Endothelial cell of umbilical vein (primary cell): ENCODE data around the gene NES. TPM values are rescaled to one million over a fixed set of nuclear protein-coding genes. Genes with fewer than 3 reads are reported as not detected.

Experiments
- BruUV-seq: library from RNA; stranded (reverse); fragments of 400-500 nt; replicated peaks from 2 replicates; lab custom pipeline; 2021; lab: Mats Ljungman, UMichigan
- CTCF ChIA-PET: fragments of 300-600, 350-600 bp; sonication (Branson Sonifier 250); formaldehyde crosslinking; loops from one replicate; lab custom pipeline; 2021; ENCODE audit warnings: antibody characterized with exemption, inconsistent platforms; lab: Charles Lee
- POLR2A ChIA-PET: fragments of 300-600, 350-600 bp; sonication (Branson Sonifier 250); formaldehyde crosslinking; loops from one replicate; lab custom pipeline; 2021; ENCODE audit warnings: antibody characterized with exemption, inconsistent platforms; lab: Charles Lee
- DNase-seq: peaks from one replicate; pipeline ENCODE4 v3.0.0-alpha.2; 2011; ENCODE audit warnings: low read depth, low spot score
- FAIRE-seq: peaks from 2 replicates; lab custom pipeline; 2011; peaks lifted over from hg19 to GRCh38; lab: Jason Lieb, UNC
- H2AFZ ChIP-seq: 2 replicates; pipeline ENCODE4 v1.6.0; 2012; ENCODE audit warnings: low read depth, low read length, control low read depth, inconsistent platforms
- H3K27ac ChIP-seq: 2 replicates; pipeline ENCODE4 v1.5.1; 2011; ENCODE audit warnings: low read depth, mild to moderate bottlenecking, control low read depth, low read length, moderate library complexity; ENCODE audit not compliant: insufficient read depth
- H3K27me3 ChIP-seq, 2 experiments: 2 replicates each; pipeline versions ENCODE4 v1.6.0 to v1.6.1; 2011; ENCODE audit warnings: low read length in 2 of 2, mixed read lengths in 1 of 2; ENCODE audit not compliant: control insufficient read depth in 2 of 2, insufficient read depth in 2 of 2
- H3K36me3 ChIP-seq, 2 experiments: 2 replicates in 1 of 2; 3 replicates in 1 of 2; pipeline ENCODE4 v1.5.1; 2011; ENCODE audit warnings: low read length in 2 of 2, mild to moderate bottlenecking in 1 of 2, moderate library complexity in 1 of 2; ENCODE audit not compliant: control insufficient read depth in 2 of 2, insufficient read depth in 2 of 2; ENCODE audit errors: extremely low read depth in 1 of 2
- H3K4me1 ChIP-seq: 3 replicates; pipeline ENCODE4 v1.5.1; 2011; ENCODE audit warnings: mild to moderate bottlenecking, low read length; ENCODE audit not compliant: control insufficient read depth, insufficient read depth; ENCODE audit errors: extremely low read depth
- H3K4me2 ChIP-seq: 2 replicates; pipeline ENCODE4 v1.6.1; 2011; ENCODE audit warnings: low read length, control low read depth, mixed read lengths; ENCODE audit not compliant: insufficient read depth
- H3K4me3 ChIP-seq, 3 experiments: fragments of 200-600 bp in 1 of 3; sonication (generic), shearing (Covaris generic) in 1 of 3; replicated peaks in 1 of 3; 2 replicates each; pipeline ENCODE4 v1.5.1; 2011 to 2016; ENCODE audit warnings: control low read depth in 3 of 3, low read length in 3 of 3, mild to moderate bottlenecking in 2 of 3, inconsistent platforms in 1 of 3, low read depth in 1 of 3, moderate library complexity in 1 of 3; ENCODE audit not compliant: insufficient read depth in 1 of 3
- H3K79me2 ChIP-seq: 2 replicates; pipeline ENCODE4 v1.6.0; 2012; ENCODE audit warnings: low read length, inconsistent platforms; ENCODE audit not compliant: control insufficient read depth, insufficient read depth
- H3K9ac ChIP-seq: replicated peaks from 2 replicates; pipeline ENCODE3; 2011; ENCODE audit warnings: low read length, control low read depth; ENCODE audit not compliant: insufficient read depth; ENCODE audit errors: extremely low read depth
- H3K9me1 ChIP-seq: replicated peaks from 3 replicates; pipeline ENCODE4 v1.6.0; 2011; ENCODE audit warnings: mild to moderate bottlenecking, low read length; ENCODE audit not compliant: control insufficient read depth, insufficient read depth; ENCODE audit errors: extremely low read depth
- H3K9me3 ChIP-seq: replicated peaks from 2 replicates; pipeline ENCODE4 v1.5.1; 2012; ENCODE audit warnings: low read length, inconsistent platforms; ENCODE audit not compliant: control insufficient read depth, insufficient read depth
- H4K20me1 ChIP-seq: replicated peaks from 2 replicates; pipeline ENCODE3; 2011; ENCODE audit warnings: mild to moderate bottlenecking, low read length; ENCODE audit not compliant: control insufficient read depth, insufficient read depth; ENCODE audit errors: extremely low read depth
- EZH2 ChIP-seq: IDR thresholded peaks from 2 replicates; pipeline ENCODE4 v1.6.1; 2012; ENCODE audit warnings: borderline replicate concordance, low read depth, mild to moderate bottlenecking, moderate library complexity, low read length, inconsistent platforms; ENCODE audit not compliant: severe bottlenecking
- FOS ChIP-seq: IDR thresholded peaks from 2 replicates; pipeline ENCODE4 v1.6.1; 2011; ENCODE audit warnings: mild to moderate bottlenecking, low read length, moderate library complexity, borderline replicate concordance; ENCODE audit not compliant: insufficient read depth
- GATA2 ChIP-seq: IDR thresholded peaks from 2 replicates; pipeline ENCODE4 v1.7.0; 2011; ENCODE audit warnings: low read depth, mild to moderate bottlenecking, moderate library complexity, mixed read lengths, low read length; ENCODE audit not compliant: insufficient read length, insufficient read depth
- JUN ChIP-seq: IDR thresholded peaks from 2 replicates; pipeline ENCODE4 v1.6.1; 2011; ENCODE audit warnings: borderline replicate concordance, low read depth; ENCODE audit not compliant: insufficient read length, insufficient read depth
- MYC ChIP-seq: IDR thresholded peaks from one replicate; pipeline ENCODE4 v1.6.1; 2011; ENCODE audit warnings: mild to moderate bottlenecking, low read depth, low read length
- POLR2A ChIP-seq: IDR thresholded peaks from 2 replicates; pipeline ENCODE4 v1.6.1; 2012; ENCODE audit warnings: low read depth, mild to moderate bottlenecking, control low read depth, low read length
- POLR2AphosphoS5 ChIP-seq: IDR thresholded peaks from 2 replicates; pipeline ENCODE4 v1.6.1; 2012; ENCODE audit warnings: low read depth, mild to moderate bottlenecking, control low read depth, low read length, moderate library complexity; ENCODE audit not compliant: insufficient read depth
- dilution Hi-C: fragments of 300-500 bp; cut with MboI; formaldehyde crosslinking; loops from one replicate; pipeline ENCODE4 v1.15.0; 2019; ENCODE audit warnings: low sequenced_read_pairs; ENCODE audit not compliant: extremely low pct_ligation_motif_present
- intact Hi-C: fragments of 100-400 bp; cut with micrococcal nuclease; formaldehyde crosslinking; loops from one replicate; pipeline ENCODE4 v1.10.0; 2022
- polyA plus RNA-seq, 4 experiments: library from polyadenylated mRNA; depleted of rRNA in 3 of 4; stranded (reverse) in 3 of 4; unstranded in 1 of 4; fragments of >200 nt; gene quantifications; 2 replicates each; pipeline versions ENCODE4 v1.2.1 to v1.2.3, GENCODE V29; 2011 to 2012; ENCODE audit warnings: missing spikeins in 1 of 4
- total RNA-seq: library from RNA; stranded (reverse); gene quantifications from 2 replicates; pipeline ENCODE4 v1.2.3, GENCODE V29; 2021
- TF ChIP-seq, protein P1 (sequence below): IDR thresholded peaks from 2 replicates; pipeline ENCODE4 v1.6.1; 2011; ENCODE audit not compliant: insufficient read depth, insufficient read length
- TF ChIP-seq, protein P2 (sequence below), 2 donors: IDR thresholded peaks; 1 replicate in 1 of 2; 2 replicates in 1 of 2; pipeline ENCODE4 v1.5.1; 2011; ENCODE audit warnings: low read length in 2 of 2, mild to moderate bottlenecking in 2 of 2, moderate library complexity in 2 of 2, control low read depth in 1 of 2, inconsistent platforms in 1 of 2, low read depth in 1 of 2; ENCODE audit not compliant: insufficient read depth in 1 of 2; ENCODE audit errors: extremely low read depth in 1 of 2

NES gene
- total and polyA plus RNA-seq, 2 donors (not counting 3 experiments of a cell fraction or from before 2014, with no cell fraction given), result 19.4 to 274 TPM

DNA sequence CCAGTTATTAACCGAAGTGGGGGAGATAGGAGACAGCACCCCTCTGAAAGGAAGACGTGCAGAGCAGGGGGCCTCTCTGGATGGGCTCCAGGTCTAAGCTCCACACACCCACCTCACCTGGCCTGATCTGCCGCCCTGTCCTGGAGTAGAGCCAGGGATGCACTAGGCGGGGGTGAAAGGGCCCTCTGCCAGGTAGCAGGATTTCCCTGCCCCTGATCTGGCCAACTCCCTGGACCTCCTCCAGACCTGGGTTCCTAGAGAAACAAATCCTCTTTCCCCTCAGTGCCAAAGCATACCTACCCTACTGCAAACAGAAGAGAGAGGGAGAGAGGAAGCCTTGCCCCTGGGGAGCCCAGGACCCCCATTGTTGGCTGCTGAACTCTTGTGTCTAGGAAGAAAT lies 26.1 kb upstream of the NES start:
- TF ChIP-seq GATA2 (no peak), POLR2A (no peak), POLR2AphosphoS5 (no peak), FOS (no peak), MYC (no peak), EZH2 (no peak), JUN (no peak)
- TF ChIP-seq, protein P1, sequence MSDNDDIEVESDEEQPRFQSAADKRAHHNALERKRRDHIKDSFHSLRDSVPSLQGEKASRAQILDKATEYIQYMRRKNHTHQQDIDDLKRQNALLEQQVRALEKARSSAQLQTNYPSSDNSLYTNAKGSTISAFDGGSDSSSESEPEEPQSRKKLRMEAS, result no peak
- TF ChIP-seq, protein P2, sequence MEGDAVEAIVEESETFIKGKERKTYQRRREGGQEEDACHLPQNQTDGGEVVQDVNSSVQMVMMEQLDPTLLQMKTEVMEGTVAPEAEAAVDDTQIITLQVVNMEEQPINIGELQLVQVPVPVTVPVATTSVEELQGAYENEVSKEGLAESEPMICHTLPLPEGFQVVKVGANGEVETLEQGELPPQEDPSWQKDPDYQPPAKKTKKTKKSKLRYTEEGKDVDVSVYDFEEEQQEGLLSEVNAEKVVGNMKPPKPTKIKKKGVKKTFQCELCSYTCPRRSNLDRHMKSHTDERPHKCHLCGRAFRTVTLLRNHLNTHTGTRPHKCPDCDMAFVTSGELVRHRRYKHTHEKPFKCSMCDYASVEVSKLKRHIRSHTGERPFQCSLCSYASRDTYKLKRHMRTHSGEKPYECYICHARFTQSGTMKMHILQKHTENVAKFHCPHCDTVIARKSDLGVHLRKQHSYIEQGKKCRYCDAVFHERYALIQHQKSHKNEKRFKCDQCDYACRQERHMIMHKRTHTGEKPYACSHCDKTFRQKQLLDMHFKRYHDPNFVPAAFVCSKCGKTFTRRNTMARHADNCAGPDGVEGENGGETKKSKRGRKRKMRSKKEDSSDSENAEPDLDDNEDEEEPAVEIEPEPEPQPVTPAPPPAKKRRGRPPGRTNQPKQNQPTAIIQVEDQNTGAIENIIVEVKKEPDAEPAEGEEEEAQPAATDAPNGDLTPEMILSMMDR (IDR thresholded peaks at IDR 0.05; ENCODE audit: extremely low read depth in 1 of 2, insufficient read depth in 1 of 2, low read depth in 1 of 2, low read length in 2 of 2), result no peak
- Histone ChIP-seq H2AFZ (no peak overlapping the region), H3K27me3 (peaks cover 0 to 3% of the 10 kb centered on the region in 2 experiments), H3K9me1 (no peaks in the 10 kb centered on the region), H3K27ac (no peak overlapping the region), H3K36me3 (no peaks in the 10 kb centered on the region), H3K79me2 (no peaks in the 10 kb centered on the region), H3K9ac (no peak overlapping the region), H3K4me2 (no peak overlapping the region), H3K9me3 (no peaks in the 10 kb centered on the region), H3K4me1 (peaks cover 19% of the 10 kb centered on the region), H3K4me3 (no peak overlapping the region), H4K20me1 (no peaks in the 10 kb centered on the region)
- intact Hi-C loops, result no loop called here
- FAIRE-seq (no peak), DNase-seq (no peak)
- dilution Hi-C loops, result no loop called here
- ChIA-PET CTCF (interaction anchor here (0.8 to 15.5 kb wide), 6 partner anchors 14 to 79 kb away, joined by 3 to 453 read pairs (median 4); partner anchors contain the start of gene NES), POLR2A (no interaction called here)
- BruUV-seq, result no TSS peak
